Esophagus squamous epithelium (tissue), 4 donors: ENCODE measurements around the gene CLEC2A.

Experiments
- CTCF ChIP-seq, 6 experiments: fragments of 450-650 bp in 4 of 6; fragments of 200-600 bp in 2 of 6; sonication (generic) in 2 of 6; IDR thresholded peaks; one replicate each; pipeline ENCODE4 v1.5.1; 2016 to 2019; ENCODE audit warnings: antibody characterized with exemption in 6 of 6, mild to moderate bottlenecking in 4 of 6, moderate library complexity in 4 of 6
- POLR2A ChIP-seq, 4 donors: fragments of 450-650 bp; IDR thresholded peaks; one replicate each; pipeline ENCODE4 v1.6.1; 2017; ENCODE audit warnings: antibody characterized with exemption in 4 of 4, mild to moderate bottlenecking in 4 of 4, moderate library complexity in 3 of 4

- TF ChIP-seq CTCF (IDR thresholded peaks at IDR 0.05) (no peak), POLR2A (IDR thresholded peaks at IDR 0.05) (no peak)
Measured at GRCh38 chr12:9948606-9949296, 16.6 kb upstream of the CLEC2A start.
